ENCODE results near the gene KIF13A. TPM values are rescaled to one million over a fixed set of nuclear protein-coding genes. Genes with fewer than 3 reads are reported as not detected.
A peak's percentile ranks its signal among the peaks of the same experiment; 100 is the strongest.

Gene KIF13A
- total and polyA plus RNA-seq, 2 experiments from 2014 or later, result 8.4 to 28.2 TPM

DNA sequence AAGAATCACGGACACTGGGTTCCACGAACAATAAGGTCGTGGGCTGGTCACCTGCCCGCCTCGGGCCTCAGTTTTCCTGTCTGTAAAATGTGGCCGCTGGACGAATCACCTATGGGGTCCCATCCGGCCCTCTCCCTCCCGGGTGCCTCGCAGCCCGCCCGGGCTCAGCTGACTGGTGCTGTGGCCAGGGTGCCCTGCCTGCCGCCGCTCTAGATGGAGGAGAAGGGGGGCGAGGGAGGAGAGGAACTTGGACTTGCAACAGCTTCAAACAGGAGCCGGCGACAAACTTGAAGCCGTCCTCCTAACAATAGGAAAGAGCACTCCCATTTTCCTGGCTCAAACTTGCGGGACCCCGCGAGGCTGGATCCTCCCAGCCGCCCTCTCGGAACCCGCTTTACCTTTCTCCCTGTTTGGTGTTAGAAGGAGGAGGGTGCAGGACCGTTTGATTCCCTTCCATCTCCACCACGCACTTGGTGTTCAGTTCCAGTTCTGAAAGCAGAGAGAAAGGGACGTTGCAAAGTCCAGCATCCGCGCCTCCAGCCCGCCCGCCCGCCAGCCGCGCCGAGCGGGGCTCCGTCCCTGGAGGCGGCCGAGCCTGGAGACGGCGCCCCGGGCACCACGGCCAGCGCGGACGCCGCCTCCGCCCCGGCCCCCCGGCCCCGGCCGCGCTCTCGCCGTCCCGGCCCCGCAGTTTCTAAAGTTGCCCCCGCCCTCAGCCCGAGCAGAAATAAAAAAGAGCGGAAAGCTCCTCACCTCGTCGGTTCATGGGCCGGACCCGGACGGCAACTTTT is 584 bp downstream of the KIF13A start:
- peaks cover 7% of the 10 kb centered on the region; the same call in 2 of the 3 replicates for H3K36me3 Mint-ChIP-seq (ENCODE audit: low read depth)
- no peak overlapping the region for H2AFZ ChIP-seq
- peak overlapping the region; percentile 92 for H3K4me3 ChIP-seq
- H3F3A ChIP-seq (replicated peaks; ENCODE audit: low read depth), result 0 out of 2 replicates have a peak, but pooled peaks cover 5% of the 10 kb centered on the region
- H3K4me1 ChIP-seq (ENCODE audit: insufficient read depth), result peaks cover 36% of the 10 kb centered on the region
- no peak overlapping the region for H3K27ac ChIP-seq (ENCODE audit: low read depth)
- peaks cover 5% of the 10 kb centered on the region for H3K27me3 Mint-ChIP-seq (ENCODE audit: insufficient read depth, low read depth, poor library complexity)
- peak overlapping the region; percentile 83 for H3K4me2 ChIP-seq
- H3K9me2 ChIP-seq (ENCODE audit: insufficient read depth), result no peaks in the 10 kb centered on the region
- ATAC-seq (peak; percentile 59), DNase-seq (ENCODE audit: low spot score) (peak; percentile 84)
- H3K4me3 Mint-ChIP-seq, result peak overlapping the region; percentile 95
- H3K27ac Mint-ChIP-seq, result peak overlapping the region; percentile 92
- no peaks in the 10 kb centered on the region; the same call in 1 of the 2 replicates for H3K36me3 ChIP-seq (ENCODE audit: insufficient read depth)
- peaks cover 49% of the 10 kb centered on the region for H3K79me2 ChIP-seq (replicated peaks; ENCODE audit: insufficient read depth)
- H3K27me3 ChIP-seq (ENCODE audit: insufficient read depth), result peaks cover 13% of the 10 kb centered on the region
- H3K9me3 Mint-ChIP-seq, result no peaks in the 10 kb centered on the region
- H3K4me1 Mint-ChIP-seq, result peaks cover 32% of the 10 kb centered on the region
- H4K20me1 ChIP-seq (replicated peaks; ENCODE audit: insufficient read depth), result peaks cover 5% of the 10 kb centered on the region; the same call in 1 of the 2 replicates
- no peak for TF ChIP-seq EZH2 (IDR thresholded peaks at IDR 0.05; ENCODE audit: low read depth, unreplicated experiment)
- TF ChIP-seq ZNF331 (CRISPR knock-in tag; IDR thresholded peaks at IDR 0.05; ENCODE audit: low read depth), result no peak
- TF ChIP-seq NANOG (IDR thresholded peaks at IDR 0.05; ENCODE audit: borderline replicate concordance), result no peak
- TF ChIP-seq JUNB (IDR thresholded peaks at IDR 0.05; ENCODE audit: unreplicated experiment), result no peak
- no peak for TF ChIP-seq ETS1 (IDR thresholded peaks at IDR 0.05)
- no peak for TF ChIP-seq STAT1 (IDR thresholded peaks at IDR 0.05; ENCODE audit: unreplicated experiment)
- TF ChIP-seq CREB1 (CRISPR knock-in tag; IDR thresholded peaks at IDR 0.05; ENCODE audit: low read depth), result no peak
- TF ChIP-seq POLR2AphosphoS5 (IDR thresholded peaks at IDR 0.05; ENCODE audit: low read depth), result no peak
- TF ChIP-seq, protein P1, sequence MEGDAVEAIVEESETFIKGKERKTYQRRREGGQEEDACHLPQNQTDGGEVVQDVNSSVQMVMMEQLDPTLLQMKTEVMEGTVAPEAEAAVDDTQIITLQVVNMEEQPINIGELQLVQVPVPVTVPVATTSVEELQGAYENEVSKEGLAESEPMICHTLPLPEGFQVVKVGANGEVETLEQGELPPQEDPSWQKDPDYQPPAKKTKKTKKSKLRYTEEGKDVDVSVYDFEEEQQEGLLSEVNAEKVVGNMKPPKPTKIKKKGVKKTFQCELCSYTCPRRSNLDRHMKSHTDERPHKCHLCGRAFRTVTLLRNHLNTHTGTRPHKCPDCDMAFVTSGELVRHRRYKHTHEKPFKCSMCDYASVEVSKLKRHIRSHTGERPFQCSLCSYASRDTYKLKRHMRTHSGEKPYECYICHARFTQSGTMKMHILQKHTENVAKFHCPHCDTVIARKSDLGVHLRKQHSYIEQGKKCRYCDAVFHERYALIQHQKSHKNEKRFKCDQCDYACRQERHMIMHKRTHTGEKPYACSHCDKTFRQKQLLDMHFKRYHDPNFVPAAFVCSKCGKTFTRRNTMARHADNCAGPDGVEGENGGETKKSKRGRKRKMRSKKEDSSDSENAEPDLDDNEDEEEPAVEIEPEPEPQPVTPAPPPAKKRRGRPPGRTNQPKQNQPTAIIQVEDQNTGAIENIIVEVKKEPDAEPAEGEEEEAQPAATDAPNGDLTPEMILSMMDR (conservative IDR thresholded peaks at IDR 0.05; ENCODE audit: low read depth in 2 of 2), result no peak
- TF ChIP-seq, protein P2, sequence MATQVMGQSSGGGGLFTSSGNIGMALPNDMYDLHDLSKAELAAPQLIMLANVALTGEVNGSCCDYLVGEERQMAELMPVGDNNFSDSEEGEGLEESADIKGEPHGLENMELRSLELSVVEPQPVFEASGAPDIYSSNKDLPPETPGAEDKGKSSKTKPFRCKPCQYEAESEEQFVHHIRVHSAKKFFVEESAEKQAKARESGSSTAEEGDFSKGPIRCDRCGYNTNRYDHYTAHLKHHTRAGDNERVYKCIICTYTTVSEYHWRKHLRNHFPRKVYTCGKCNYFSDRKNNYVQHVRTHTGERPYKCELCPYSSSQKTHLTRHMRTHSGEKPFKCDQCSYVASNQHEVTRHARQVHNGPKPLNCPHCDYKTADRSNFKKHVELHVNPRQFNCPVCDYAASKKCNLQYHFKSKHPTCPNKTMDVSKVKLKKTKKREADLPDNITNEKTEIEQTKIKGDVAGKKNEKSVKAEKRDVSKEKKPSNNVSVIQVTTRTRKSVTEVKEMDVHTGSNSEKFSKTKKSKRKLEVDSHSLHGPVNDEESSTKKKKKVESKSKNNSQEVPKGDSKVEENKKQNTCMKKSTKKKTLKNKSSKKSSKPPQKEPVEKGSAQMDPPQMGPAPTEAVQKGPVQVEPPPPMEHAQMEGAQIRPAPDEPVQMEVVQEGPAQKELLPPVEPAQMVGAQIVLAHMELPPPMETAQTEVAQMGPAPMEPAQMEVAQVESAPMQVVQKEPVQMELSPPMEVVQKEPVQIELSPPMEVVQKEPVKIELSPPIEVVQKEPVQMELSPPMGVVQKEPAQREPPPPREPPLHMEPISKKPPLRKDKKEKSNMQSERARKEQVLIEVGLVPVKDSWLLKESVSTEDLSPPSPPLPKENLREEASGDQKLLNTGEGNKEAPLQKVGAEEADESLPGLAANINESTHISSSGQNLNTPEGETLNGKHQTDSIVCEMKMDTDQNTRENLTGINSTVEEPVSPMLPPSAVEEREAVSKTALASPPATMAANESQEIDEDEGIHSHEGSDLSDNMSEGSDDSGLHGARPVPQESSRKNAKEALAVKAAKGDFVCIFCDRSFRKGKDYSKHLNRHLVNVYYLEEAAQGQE (IDR thresholded peaks at IDR 0.05; ENCODE audit: unreplicated experiment), result no peak
- TF ChIP-seq, protein P3, sequence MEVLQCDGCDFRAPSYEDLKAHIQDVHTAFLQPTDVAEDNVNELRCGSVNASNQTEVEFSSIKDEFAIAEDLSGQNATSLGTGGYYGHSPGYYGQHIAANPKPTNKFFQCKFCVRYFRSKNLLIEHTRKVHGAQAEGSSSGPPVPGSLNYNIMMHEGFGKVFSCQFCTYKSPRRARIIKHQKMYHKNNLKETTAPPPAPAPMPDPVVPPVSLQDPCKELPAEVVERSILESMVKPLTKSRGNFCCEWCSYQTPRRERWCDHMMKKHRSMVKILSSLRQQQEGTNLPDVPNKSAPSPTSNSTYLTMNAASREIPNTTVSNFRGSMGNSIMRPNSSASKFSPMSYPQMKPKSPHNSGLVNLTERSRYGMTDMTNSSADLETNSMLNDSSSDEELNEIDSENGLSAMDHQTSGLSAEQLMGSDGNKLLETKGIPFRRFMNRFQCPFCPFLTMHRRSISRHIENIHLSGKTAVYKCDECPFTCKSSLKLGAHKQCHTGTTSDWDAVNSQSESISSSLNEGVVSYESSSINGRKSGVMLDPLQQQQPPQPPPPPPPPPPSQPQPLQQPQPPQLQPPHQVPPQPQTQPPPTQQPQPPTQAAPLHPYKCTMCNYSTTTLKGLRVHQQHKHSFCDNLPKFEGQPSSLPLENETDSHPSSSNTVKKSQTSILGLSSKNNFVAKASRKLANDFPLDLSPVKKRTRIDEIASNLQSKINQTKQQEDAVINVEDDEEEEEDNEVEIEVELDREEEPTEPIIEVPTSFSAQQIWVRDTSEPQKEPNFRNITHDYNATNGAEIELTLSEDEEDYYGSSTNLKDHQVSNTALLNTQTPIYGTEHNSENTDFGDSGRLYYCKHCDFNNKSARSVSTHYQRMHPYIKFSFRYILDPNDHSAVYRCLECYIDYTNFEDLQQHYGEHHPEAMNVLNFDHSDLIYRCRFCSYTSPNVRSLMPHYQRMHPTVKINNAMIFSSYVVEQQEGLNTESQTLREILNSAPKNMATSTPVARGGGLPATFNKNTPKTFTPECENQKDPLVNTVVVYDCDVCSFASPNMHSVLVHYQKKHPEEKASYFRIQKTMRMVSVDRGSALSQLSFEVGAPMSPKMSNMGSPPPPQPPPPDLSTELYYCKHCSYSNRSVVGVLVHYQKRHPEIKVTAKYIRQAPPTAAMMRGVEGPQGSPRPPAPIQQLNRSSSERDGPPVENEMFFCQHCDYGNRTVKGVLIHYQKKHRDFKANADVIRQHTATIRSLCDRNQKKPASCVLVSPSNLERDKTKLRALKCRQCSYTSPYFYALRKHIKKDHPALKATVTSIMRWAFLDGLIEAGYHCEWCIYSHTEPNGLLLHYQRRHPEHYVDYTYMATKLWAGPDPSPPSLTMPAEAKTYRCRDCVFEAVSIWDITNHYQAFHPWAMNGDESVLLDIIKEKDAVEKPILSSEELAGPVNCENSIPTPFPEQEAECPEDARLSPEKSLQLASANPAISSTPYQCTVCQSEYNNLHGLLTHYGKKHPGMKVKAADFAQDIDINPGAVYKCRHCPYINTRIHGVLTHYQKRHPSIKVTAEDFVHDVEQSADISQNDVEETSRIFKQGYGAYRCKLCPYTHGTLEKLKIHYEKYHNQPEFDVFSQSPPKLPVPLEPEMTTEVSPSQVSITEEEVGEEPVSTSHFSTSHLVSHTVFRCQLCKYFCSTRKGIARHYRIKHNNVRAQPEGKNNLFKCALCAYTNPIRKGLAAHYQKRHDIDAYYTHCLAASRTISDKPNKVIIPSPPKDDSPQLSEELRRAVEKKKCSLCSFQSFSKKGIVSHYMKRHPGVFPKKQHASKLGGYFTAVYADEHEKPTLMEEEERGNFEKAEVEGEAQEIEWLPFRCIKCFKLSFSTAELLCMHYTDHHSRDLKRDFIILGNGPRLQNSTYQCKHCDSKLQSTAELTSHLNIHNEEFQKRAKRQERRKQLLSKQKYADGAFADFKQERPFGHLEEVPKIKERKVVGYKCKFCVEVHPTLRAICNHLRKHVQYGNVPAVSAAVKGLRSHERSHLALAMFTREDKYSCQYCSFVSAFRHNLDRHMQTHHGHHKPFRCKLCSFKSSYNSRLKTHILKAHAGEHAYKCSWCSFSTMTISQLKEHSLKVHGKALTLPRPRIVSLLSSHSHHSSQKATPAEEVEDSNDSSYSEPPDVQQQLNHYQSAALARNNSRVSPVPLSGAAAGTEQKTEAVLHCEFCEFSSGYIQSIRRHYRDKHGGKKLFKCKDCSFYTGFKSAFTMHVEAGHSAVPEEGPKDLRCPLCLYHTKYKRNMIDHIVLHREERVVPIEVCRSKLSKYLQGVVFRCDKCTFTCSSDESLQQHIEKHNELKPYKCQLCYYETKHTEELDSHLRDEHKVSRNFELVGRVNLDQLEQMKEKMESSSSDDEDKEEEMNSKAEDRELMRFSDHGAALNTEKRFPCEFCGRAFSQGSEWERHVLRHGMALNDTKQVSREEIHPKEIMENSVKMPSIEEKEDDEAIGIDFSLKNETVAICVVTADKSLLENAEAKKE (CRISPR knock-in tag; IDR thresholded peaks at IDR 0.05), result no peak
- no peak for TF ChIP-seq ZNF114 (CRISPR knock-in tag; IDR thresholded peaks at IDR 0.05)
- no peak for TF ChIP-seq EZH2phosphoT487 (IDR thresholded peaks at IDR 0.05; ENCODE audit: unreplicated experiment)

All from GM23338 (cell line).